K562 (cell line): ENCODE data around the gene IZUMO3.

ENCODE experiments used
- CAMTA2 ChIP-seq: fragments of 250-450 bp; sonication (Bioruptor Pico); conservative IDR thresholded peaks from 2 replicates; pipeline ENCODE4 v1.5.1; 2022
- FOSL1 ChIP-seq: fragments of 200-800 bp; sonication (Bioruptor generic); conservative IDR thresholded peaks from 2 replicates; pipeline ENCODE4 v1.6.1; 2016; ENCODE audit warnings: missing genetic modification characterization, missing compliant biosample characterization
- KHSRP ChIP-seq: fragments of 450-650 bp; IDR thresholded peaks from 2 replicates; pipeline ENCODE4 v1.6.1; 2017
- SRF ChIP-seq, 2 experiments: fragments of 250-450, 450-650 bp in 1 of 2; sonication (Bioruptor Pico) in 1 of 2; sonication (generic) in 1 of 2; formaldehyde crosslinking; IDR thresholded peaks; 2 replicates each; pipeline versions ENCODE4 v1.5.0 to v1.5.1; 2020 to 2022; ENCODE audit warnings: mild to moderate bottlenecking in 1 of 2, missing genetic modification reagents in 1 of 2
- ZNF121 ChIP-seq: sonication (generic); formaldehyde crosslinking; conservative IDR thresholded peaks from 2 replicates; pipeline ENCODE4 v1.8.0; 2022; ENCODE audit warnings: missing genetic modification reagents
- ZNF778 ChIP-seq: fragments of 450-650 bp; formaldehyde crosslinking; IDR thresholded peaks from 2 replicates; pipeline ENCODE4 v1.4.0; 2020; ENCODE audit warnings: mild to moderate bottlenecking, moderate library complexity

DNA sequence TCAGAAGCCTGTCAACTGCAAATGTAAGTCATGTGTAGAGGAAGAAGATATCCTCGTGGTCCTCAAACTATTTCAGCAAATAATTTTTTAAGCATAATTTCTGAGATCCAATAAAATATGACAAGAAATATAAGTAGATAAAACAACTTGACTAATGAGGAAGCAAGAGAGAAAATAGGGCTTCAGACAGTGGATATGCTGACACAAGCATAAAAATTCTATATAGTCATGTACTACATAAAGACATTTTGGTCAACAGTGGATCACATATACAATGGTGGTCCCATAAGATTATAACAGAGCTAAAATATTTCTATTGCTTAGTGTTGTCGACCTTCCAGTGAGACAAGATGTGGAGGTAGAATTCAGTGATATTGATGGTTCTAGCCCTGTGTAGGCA lies 42.2 kb upstream of the IZUMO3 start:
- TF ChIP-seq CAMTA2 (CRISPR knock-in tag) (no peak), ZNF121 (CRISPR knock-in tag) (no peak), FOSL1 (tag) (no peak), ZNF778 (CRISPR knock-in tag) (no peak), KHSRP (no peak), SRF (CRISPR knock-in tag; IDR thresholded peaks at IDR 0.05) (no peak)
